ENCODE data around the gene MYO3B. TPM values are rescaled to one million over a fixed set of nuclear protein-coding genes. Genes with fewer than 3 reads are reported as not detected.
A peak's percentile ranks its signal among the peaks of the same experiment; 100 is the strongest.

MYO3B gene
- total and polyA plus RNA-seq, 8 donors: 0.38 to 1.3 (median 0.52) TPM

- FAIRE-seq: no peak
- TF ChIP-seq CTCF (IDR thresholded peaks at IDR 0.05): no peak
- Histone ChIP-seq H3K36me3 (no peaks in the 10 kb centered on the region), H3K27ac (no peak overlapping the region), H3K27me3 (no peaks in the 10 kb centered on the region), H3K4me1 (peaks cover 0 to 11% (median 0%) of the 10 kb centered on the region in 3 donors), H3K9me3 (no peaks in the 10 kb centered on the region), H3K4me3 (no peak overlapping the region)
- intact Hi-C loops (cut with DNase I): no loop called here
- DNase-seq: no peak
- 73 to 74% methylated on average over 4 of the region's 4 CpGs for WGBS, 2 donors
- no peak for ATAC-seq
These were observed 31.2 kb upstream of the MYO3B start for GRCh38 chr2:170146784-170147183.

- no peaks in the 10 kb centered on the region for H3K36me3 ChIP-seq
- H3K27ac ChIP-seq: no peak overlapping the region
- no peak overlapping the region for H3K4me3 ChIP-seq
- ATAC-seq (no peak), FAIRE-seq (no peak), DNase-seq (no peak)
- TF ChIP-seq CTCF (IDR thresholded peaks at IDR 0.05): no peak
- WGBS, 2 donors: 77 to 83% methylated on average over 3 of the region's 3 CpGs
- H3K4me1 ChIP-seq: peaks cover 0 to 11% (median 0%) of the 10 kb centered on the region in 3 donors
- H3K27me3 ChIP-seq: no peaks in the 10 kb centered on the region
- intact Hi-C loops (cut with DNase I): no loop called here
- no peaks in the 10 kb centered on the region for H3K9me3 ChIP-seq
These were observed 30.4 kb upstream of the MYO3B start for GRCh38 chr2:170147576-170147975.

- DNase-seq (no peak), FAIRE-seq (no peak), ATAC-seq (no peak)
- Histone ChIP-seq H3K4me1 (peaks cover 0 to 9% (median 0%) of the 10 kb centered on the region in 3 donors), H3K36me3 (no peaks in the 10 kb centered on the region), H3K27ac (no peak overlapping the region), H3K4me3 (no peak overlapping the region), H3K27me3 (no peaks in the 10 kb centered on the region), H3K9me3 (no peaks in the 10 kb centered on the region)
- intact Hi-C loops (cut with DNase I): no loop called here
- no peak for TF ChIP-seq CTCF (IDR thresholded peaks at IDR 0.05)
These were observed 29.8 kb upstream of the MYO3B start for GRCh38 chr2:170148161-170148560.

GRCh38 chr2:170152421-170152820 lies 25.5 kb upstream of the MYO3B start:
- Histone ChIP-seq H3K27me3 (no peaks in the 10 kb centered on the region), H3K9me3 (no peaks in the 10 kb centered on the region), H3K27ac (no peak overlapping the region), H3K4me1 (no peaks in the 10 kb centered on the region), H3K4me3 (no peak overlapping the region), H3K36me3 (no peaks in the 10 kb centered on the region)
- intact Hi-C loops (cut with DNase I): no loop called here
- 94 to 95% methylated on average over 1 of the region's 1 CpG for WGBS, 2 donors
- no peak for TF ChIP-seq CTCF (IDR thresholded peaks at IDR 0.05)
- FAIRE-seq (no peak), DNase-seq (no peak), ATAC-seq (no peak)

DNA sequence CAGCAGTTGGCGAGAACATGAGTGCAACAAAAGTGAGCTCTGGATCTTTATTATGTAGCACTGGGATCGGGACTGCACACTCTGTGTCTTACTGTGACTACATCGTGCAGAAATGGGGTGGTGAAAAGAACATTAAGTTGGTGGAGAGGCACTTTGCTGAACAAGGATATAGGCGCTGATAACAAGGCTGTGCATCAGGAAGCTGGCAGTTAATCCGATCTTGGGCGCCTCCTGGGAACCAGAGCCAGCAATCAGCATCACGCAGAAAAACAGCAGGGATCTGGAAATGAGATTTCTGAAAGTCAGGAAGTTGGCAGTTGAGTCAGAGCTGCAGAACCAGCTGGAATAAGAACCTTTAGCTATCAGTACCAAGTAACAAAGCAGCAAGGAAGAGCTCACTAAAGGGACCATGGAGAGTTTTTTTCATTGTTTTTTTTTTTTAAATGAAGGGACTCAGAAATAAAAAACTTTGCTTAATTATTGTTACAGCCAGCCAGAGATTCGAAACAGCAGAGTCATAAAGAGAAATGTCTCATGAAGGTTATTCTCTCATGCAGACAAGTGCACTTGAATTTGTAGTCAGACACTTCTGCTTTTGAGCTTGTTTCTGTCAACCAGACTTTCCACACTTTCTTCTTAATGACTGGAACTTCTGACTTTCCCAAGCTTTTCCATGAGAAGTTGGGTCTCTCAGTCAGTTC lies 22.8 kb upstream of the MYO3B start:
- FAIRE-seq: no peak
- Histone ChIP-seq H3K27ac (no peak overlapping the region), H3K36me3 (no peaks in the 10 kb centered on the region), H3K4me1 (no peaks in the 10 kb centered on the region), H3K9me3 (no peaks in the 10 kb centered on the region), H3K4me3 (no peak overlapping the region), H3K27me3 (no peaks in the 10 kb centered on the region)
- peak in 3 of 4 donors; percentile 12 to 29 (median 25) for ATAC-seq
- WGBS, 2 donors: 29 to 35% methylated on average over 8 of the region's 8 CpGs
- no peak for DNase-seq
- intact Hi-C loops (cut with DNase I): no loop called here
- no peak for TF ChIP-seq CTCF (IDR thresholded peaks at IDR 0.05)

Measured in pancreas (tissue), 10 donors.